T-helper 17 cell (primary cell): ENCODE results near the gene HBD. TPM values are rescaled to one million over a fixed set of nuclear protein-coding genes. Genes with fewer than 3 reads are reported as not detected.

Experiments
- ATAC-seq: fragments of 150-1000 bp; cut with Tn5 transposase; 2 replicates; pipeline ENCODE4 v1.10.0; 2021; ENCODE audit warnings: mild to moderate bottlenecking, moderate library complexity
- DNase-seq, 3 donors: peaks; one replicate each; pipeline versions ENCODE4 v3.0.0 to v3.0.0-alpha.2; 2020 to 2021
- H3K9me3 ChIP-seq: one replicate; pipeline ENCODE4 v1.7.0; 2013; ENCODE audit warnings: low read length, mild to moderate bottlenecking; ENCODE audit not compliant: control insufficient read depth, poor library complexity, severe bottlenecking
- H3K27ac Mint-ChIP-seq: one replicate; pipeline ENCODE4 v1.8.0; 2022; ENCODE audit warnings: mild to moderate bottlenecking, moderate library complexity, mixed read lengths
- H3K27me3 Mint-ChIP-seq: one replicate; pipeline ENCODE4 v1.8.0; 2022; ENCODE audit warnings: mixed read lengths
- H3K36me3 Mint-ChIP-seq: one replicate; pipeline ENCODE4 v1.8.0; 2022; ENCODE audit warnings: low read depth, mixed read lengths
- H3K4me1 Mint-ChIP-seq: one replicate; pipeline ENCODE4 v1.8.0; 2022; ENCODE audit warnings: mild to moderate bottlenecking, mixed read lengths
- H3K4me3 Mint-ChIP-seq: one replicate; pipeline ENCODE4 v1.8.0; 2022; ENCODE audit warnings: mild to moderate bottlenecking, moderate library complexity, mixed read lengths
- total RNA-seq, 4 donors: library from RNA in 2 of 4; stranded (reverse) in 2 of 4; gene quantifications; one replicate each; pipeline ENCODE4 v1.2.3 and lab custom pipeline; 2022 to 2026

The HBD gene
- total RNA-seq, 2 donors from 2014 or later = 1.0 TPM; not detected in 1

GRCh38 chr11:5224538-5225479 is 9.5 kb downstream of the HBD start:
- DNase-seq (no peak), ATAC-seq (no peak)
- no peaks in the 10 kb centered on the region for H3K4me1 Mint-ChIP-seq
- no peak overlapping the region for H3K4me3 Mint-ChIP-seq
- H3K27ac Mint-ChIP-seq = no peak overlapping the region
- H3K36me3 Mint-ChIP-seq = no peaks in the 10 kb centered on the region
- H3K9me3 ChIP-seq = no peaks in the 10 kb centered on the region
- peaks cover 5% of the 10 kb centered on the region for H3K27me3 Mint-ChIP-seq

- H3K9me3 ChIP-seq = no peaks in the 10 kb centered on the region
- ATAC-seq = no peak
- Mint-ChIP-seq H3K4me3 (no peak overlapping the region), H3K36me3 (no peaks in the 10 kb centered on the region), H3K27me3 (peaks cover 5% of the 10 kb centered on the region), H3K27ac (no peak overlapping the region), H3K4me1 (no peaks in the 10 kb centered on the region)
- DNase-seq = no peak
These were observed 10.6 kb downstream of the HBD start for GRCh38 chr11:5223686-5224085.

GRCh38 chr11:5223146-5223545 is 11.1 kb downstream of the HBD start:
- no peaks in the 10 kb centered on the region for H3K36me3 Mint-ChIP-seq
- no peak overlapping the region for H3K4me3 Mint-ChIP-seq
- no peak for DNase-seq
- H3K27me3 Mint-ChIP-seq = peaks cover 4% of the 10 kb centered on the region
- no peaks in the 10 kb centered on the region for H3K9me3 ChIP-seq
- ATAC-seq = no peak
- no peaks in the 10 kb centered on the region for H3K4me1 Mint-ChIP-seq
- H3K27ac Mint-ChIP-seq = no peak overlapping the region

DNA sequence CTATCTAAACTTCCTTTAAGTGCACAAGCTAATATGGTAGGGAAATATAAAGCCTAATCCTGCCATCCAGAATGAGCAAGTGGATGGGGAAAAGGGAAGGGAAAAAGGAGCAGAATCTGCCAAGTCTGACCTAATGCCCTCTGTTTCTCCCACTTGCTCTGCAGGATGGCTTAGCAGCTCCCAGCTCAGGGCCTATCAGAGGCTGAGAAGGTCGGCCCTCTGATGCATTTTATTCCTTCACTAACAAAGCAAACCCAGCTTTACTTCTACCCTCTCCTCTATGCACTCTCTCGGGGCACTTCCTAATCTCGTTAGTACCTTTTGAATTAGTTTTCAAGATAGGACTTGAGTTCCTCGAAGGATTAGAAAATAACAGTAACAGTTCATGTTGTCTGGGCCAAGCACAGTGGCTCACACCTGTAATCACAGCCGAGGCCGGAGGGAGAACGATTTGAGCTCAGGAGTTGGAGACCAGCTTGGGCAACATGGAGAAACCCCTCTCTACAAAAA is 23.9 kb downstream of the HBD start:
- Mint-ChIP-seq H3K27ac (no peak overlapping the region), H3K27me3 (no peaks in the 10 kb centered on the region), H3K4me3 (no peak overlapping the region), H3K4me1 (no peaks in the 10 kb centered on the region), H3K36me3 (no peaks in the 10 kb centered on the region)
- ATAC-seq = no peak
- no peak for DNase-seq
- H3K9me3 ChIP-seq = no peaks in the 10 kb centered on the region

GRCh38 chr11:5204787-5205186 is 29.5 kb downstream of the HBD start:
- Mint-ChIP-seq H3K27me3 (peaks cover 14% of the 10 kb centered on the region), H3K27ac (no peak overlapping the region), H3K36me3 (peaks cover 2% of the 10 kb centered on the region), H3K4me1 (no peaks in the 10 kb centered on the region), H3K4me3 (no peak overlapping the region)
- DNase-seq (no peak), ATAC-seq (no peak)
- no peaks in the 10 kb centered on the region for H3K9me3 ChIP-seq

DNA sequence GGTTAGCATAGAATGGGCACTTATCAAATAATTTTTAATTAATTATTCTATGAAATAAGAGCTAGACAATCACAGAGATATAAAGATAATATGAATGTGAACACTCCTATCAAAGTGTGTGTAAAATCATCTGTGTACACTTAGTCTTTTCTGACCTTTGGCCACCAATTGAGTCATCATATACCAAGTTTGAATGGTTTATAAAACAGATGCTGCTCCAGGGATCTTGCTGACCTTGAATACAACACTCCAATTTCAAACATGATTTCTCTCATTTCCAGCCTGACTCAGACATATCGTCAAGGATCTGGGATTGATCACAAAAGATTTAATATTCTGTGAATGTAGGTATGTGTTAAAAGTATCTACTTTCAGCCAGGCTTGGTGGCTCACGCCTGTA is 30.9 kb downstream of the HBD start:
- DNase-seq (no peak), ATAC-seq (no peak)
- Mint-ChIP-seq H3K4me3 (no peak overlapping the region), H3K27ac (no peak overlapping the region), H3K36me3 (peaks cover 2% of the 10 kb centered on the region), H3K27me3 (peaks cover 17% of the 10 kb centered on the region), H3K4me1 (no peaks in the 10 kb centered on the region)
- H3K9me3 ChIP-seq = no peaks in the 10 kb centered on the region

- Mint-ChIP-seq H3K4me1 (no peaks in the 10 kb centered on the region), H3K27ac (no peak within 1 kb of the TSS)
These were observed 33.7 kb downstream of the HBD start, which contains the start of gene OR51V1 for GRCh38 chr11:5200582-5200981. TSS of gene OR51V1 (minus strand) at chr11:5200682. CDS start at chr11:5200682, 0 bp downstream.

GRCh38 chr11:5198285-5198684 is 36.0 kb downstream of the HBD start:
- H3K4me1 Mint-ChIP-seq = no peaks in the 10 kb centered on the region
- no peak overlapping the region for H3K4me3 Mint-ChIP-seq
- DNase-seq (no peak), ATAC-seq (no peak)
- H3K27me3 Mint-ChIP-seq = peaks cover 12% of the 10 kb centered on the region
- H3K9me3 ChIP-seq = no peaks in the 10 kb centered on the region
- H3K27ac Mint-ChIP-seq = no peak overlapping the region
- H3K36me3 Mint-ChIP-seq = peaks cover 2% of the 10 kb centered on the region

More at GRCh38 chr11:5200582-5200981, 33.7 kb downstream of the HBD start, which contains the start of gene OR51V1:
- ATAC-seq (no peak), DNase-seq (no peak)
- Mint-ChIP-seq H3K36me3 (peaks cover 2% of the 10 kb centered on the region), H3K4me3 (no peak within 1 kb of the TSS), H3K27me3 (peaks cover 17% of the 10 kb centered on the region)
- no peaks in the 10 kb centered on the region for H3K9me3 ChIP-seq

DNA sequence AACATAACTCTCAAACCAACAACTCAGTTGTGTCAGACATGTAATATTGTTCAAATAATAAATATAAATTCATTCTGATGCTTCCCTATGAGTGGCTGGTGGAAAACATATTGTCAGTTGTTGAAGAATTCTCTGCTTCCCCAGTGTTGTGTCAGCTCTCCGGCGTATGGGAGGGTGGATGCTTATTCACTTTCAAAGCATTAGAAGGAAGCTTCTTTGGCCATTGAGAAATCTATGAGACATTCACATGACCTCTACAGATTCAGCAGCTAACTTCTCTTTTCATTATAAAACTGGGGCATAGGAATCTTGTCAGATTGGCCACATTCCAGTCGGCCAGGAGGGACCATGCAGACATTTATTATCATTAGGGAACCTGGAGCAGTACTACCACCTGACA is 36.7 kb downstream of the HBD start:
- H3K27ac Mint-ChIP-seq = no peak overlapping the region
- ATAC-seq (no peak), DNase-seq (no peak)
- no peaks in the 10 kb centered on the region for H3K9me3 ChIP-seq
- no peaks in the 10 kb centered on the region for H3K4me1 Mint-ChIP-seq
- H3K27me3 Mint-ChIP-seq = peaks cover 12% of the 10 kb centered on the region
- no peak overlapping the region for H3K4me3 Mint-ChIP-seq
- peaks cover 2% of the 10 kb centered on the region for H3K36me3 Mint-ChIP-seq

- no peak for ATAC-seq
- Mint-ChIP-seq H3K27ac (no peak overlapping the region), H3K4me1 (no peaks in the 10 kb centered on the region), H3K4me3 (no peak overlapping the region), H3K36me3 (peaks cover 2% of the 10 kb centered on the region), H3K27me3 (peaks cover 12% of the 10 kb centered on the region)
- no peaks in the 10 kb centered on the region for H3K9me3 ChIP-seq
- no peak for DNase-seq
These were observed 37.6 kb downstream of the HBD start for GRCh38 chr11:5196731-5197130.

- no peaks in the 10 kb centered on the region for H3K9me3 ChIP-seq
- ATAC-seq = no peak
- no peak for DNase-seq
- Mint-ChIP-seq H3K4me1 (no peaks in the 10 kb centered on the region), H3K27ac (no peak overlapping the region), H3K36me3 (peaks cover 2% of the 10 kb centered on the region), H3K4me3 (no peak overlapping the region), H3K27me3 (peaks cover 12% of the 10 kb centered on the region)
These were observed 38.2 kb downstream of the HBD start for GRCh38 chr11:5196067-5196466.

- ATAC-seq (no peak), DNase-seq (no peak)
- H3K27me3 Mint-ChIP-seq = no peaks in the 10 kb centered on the region
- H3K4me1 Mint-ChIP-seq = no peaks in the 10 kb centered on the region
- no peak overlapping the region for H3K4me3 Mint-ChIP-seq
- no peaks in the 10 kb centered on the region for H3K9me3 ChIP-seq
- no peaks in the 10 kb centered on the region for H3K36me3 Mint-ChIP-seq
- H3K27ac Mint-ChIP-seq = no peak overlapping the region
These were observed 41.5 kb downstream of the HBD start for GRCh38 chr11:5192738-5193137.

GRCh38 chr11:5188201-5188600 is 46.1 kb downstream of the HBD start:
- H3K4me3 Mint-ChIP-seq = no peak overlapping the region
- ATAC-seq = no peak
- H3K9me3 ChIP-seq = no peaks in the 10 kb centered on the region
- no peak for DNase-seq
- H3K4me1 Mint-ChIP-seq = no peaks in the 10 kb centered on the region
- no peaks in the 10 kb centered on the region for H3K27me3 Mint-ChIP-seq
- no peaks in the 10 kb centered on the region for H3K36me3 Mint-ChIP-seq
- no peak overlapping the region for H3K27ac Mint-ChIP-seq
